HepG2 (cell line): ENCODE data around the gene TBX10. TPM values are rescaled to one million over a fixed set of nuclear protein-coding genes. Genes with fewer than 3 reads are reported as not detected.

Experiments
- ATAC-seq: fragments of 200-7000 bp; cut with Tn5 transposase; 3 replicates; pipeline ENCODE4 v1.9.1; 2020; ENCODE audit warnings: mild to moderate bottlenecking, moderate library complexity
- BruUV-seq: library from RNA; stranded (reverse); fragments of 400-500 nt; replicated peaks from 2 replicates; lab custom pipeline; 2021; lab: Mats Ljungman, UMichigan
- CTCF ChIA-PET: fragments of 300-600 bp; formaldehyde crosslinking; extraction: SDS; loops from one replicate; lab custom pipeline; 2021; ENCODE audit warnings: low total read pairs, inconsistent platforms, low intra/inter-chr PET ratio; lab: Yijun Ruan, JAX
- POLR2A ChIA-PET: fragments of 350-600 bp; sonication (Branson Sonifier 250); formaldehyde crosslinking; loops from one replicate; lab custom pipeline; 2020; ENCODE audit warnings: antibody characterized with exemption, inconsistent platforms; lab: Yijun Ruan, JAX
- DNase-seq: peaks from one replicate; pipeline ENCODE4 v3.0.0-alpha.2; 2015; ENCODE audit warnings: low spot score
- FAIRE-seq: peaks from 3 replicates; lab custom pipeline; 2011; peaks lifted over from hg19 to GRCh38; lab: Jason Lieb, UNC
- H2AFZ ChIP-seq: one replicate; pipeline ENCODE4 v1.6.1; 2011; ENCODE audit warnings: low read length, inconsistent platforms
- H3K27ac ChIP-seq: fragments of 300-600 bp; 3 replicates; pipeline ENCODE4 v1.8.0; 2011; ENCODE audit warnings: mixed run types, mild to moderate bottlenecking, mixed read lengths, low read length, inconsistent platforms; ENCODE audit not compliant: insufficient read depth; ENCODE audit errors: extremely low read length
- H3K27me3 ChIP-seq, 2 experiments: fragments of 200-600 bp in 1 of 2; 2 replicates in 1 of 2; 3 replicates in 1 of 2; pipeline versions ENCODE4 v1.6.0 to v1.8.0; 2011; ENCODE audit warnings: low read length in 2 of 2, mild to moderate bottlenecking in 2 of 2, moderate library complexity in 2 of 2, inconsistent platforms in 1 of 2; ENCODE audit not compliant: insufficient read depth in 2 of 2, control insufficient read depth in 1 of 2
- H3K36me3 ChIP-seq, 2 experiments: fragments of 200-600 bp in 1 of 2; replicated peaks in 1 of 2; 2 replicates in 1 of 2; 3 replicates in 1 of 2; pipeline versions ENCODE4 v1.5.1 to v1.8.0; 2011; ENCODE audit warnings: low read length in 2 of 2, inconsistent platforms in 1 of 2; ENCODE audit not compliant: insufficient read depth in 2 of 2, control insufficient read depth in 1 of 2
- H3K4me1 ChIP-seq: 2 replicates; pipeline ENCODE4 v1.5.1; 2012; ENCODE audit warnings: low read length, inconsistent platforms; ENCODE audit not compliant: insufficient read depth
- H3K4me2 ChIP-seq: 2 replicates; pipeline ENCODE4 v1.6.0; 2011; ENCODE audit warnings: low read depth, low read length, inconsistent platforms
- H3K4me3 ChIP-seq, 3 experiments: fragments of 200-600 bp in 1 of 3; sonication (generic), shearing (Covaris generic) in 1 of 3; replicated peaks in 1 of 3; 2 replicates each; pipeline ENCODE4 v1.5.1; 2011 to 2016; ENCODE audit warnings: low read length in 3 of 3, inconsistent platforms in 2 of 3, low read depth in 2 of 3, mild to moderate bottlenecking in 2 of 3, control low read depth in 1 of 3, mixed read lengths in 1 of 3; ENCODE audit not compliant: insufficient read depth in 1 of 3
- H3K79me2 ChIP-seq: one replicate; pipeline ENCODE4 v1.6.1; 2011; ENCODE audit warnings: low read length, inconsistent platforms; ENCODE audit not compliant: insufficient read depth
- H3K9ac ChIP-seq: 2 replicates; pipeline ENCODE4 v1.6.0; 2011; ENCODE audit warnings: mild to moderate bottlenecking, low read depth, low read length, inconsistent platforms; ENCODE audit not compliant: insufficient read depth
- H3K9me3 ChIP-seq: 2 replicates; pipeline ENCODE4 v1.5.1; 2012; ENCODE audit warnings: mild to moderate bottlenecking, low read length
- H4K20me1 ChIP-seq: 2 replicates; pipeline ENCODE4 v1.6.0; 2011; ENCODE audit warnings: inconsistent platforms, mild to moderate bottlenecking, low read length, moderate library complexity; ENCODE audit not compliant: insufficient read depth
- ADNP ChIP-seq: sonication (generic); formaldehyde crosslinking; IDR thresholded peaks from 2 replicates; pipeline ENCODE4 v1.4.0; 2020; ENCODE audit warnings: missing genetic modification reagents
- CCAR2 ChIP-seq: fragments of 200-400 bp; formaldehyde crosslinking; optimal IDR thresholded peaks from 2 replicates; pipeline ENCODE3; 2018; ENCODE audit warnings: low read depth, mild to moderate bottlenecking, low read length, moderate library complexity
- TAF15 ChIP-seq: fragments of 200-400 bp; formaldehyde crosslinking; IDR thresholded peaks from one replicate; pipeline ENCODE4 v1.6.1; 2018; ENCODE audit warnings: mild to moderate bottlenecking, low read depth, low read length; ENCODE audit not compliant: poor library complexity, severe bottlenecking
- ZBTB20 ChIP-seq: sonication (generic); formaldehyde crosslinking; IDR thresholded peaks from 2 replicates; pipeline ENCODE4 v1.8.1; 2023; ENCODE audit warnings: missing genetic modification reagents, low read depth, mild to moderate bottlenecking, borderline replicate concordance
- ZNF431 ChIP-seq: sonication (generic); formaldehyde crosslinking; IDR thresholded peaks from 2 replicates; pipeline ENCODE4 v1.9.0; 2022; ENCODE audit warnings: missing genetic modification reagents, low read depth, mild to moderate bottlenecking, borderline replicate concordance
- ZNF468 ChIP-seq: sonication (generic); formaldehyde crosslinking; IDR thresholded peaks from 2 replicates; pipeline ENCODE4 v1.8.0; 2022; ENCODE audit warnings: mild to moderate bottlenecking, moderate library complexity, missing genetic modification reagents
- ZNF512B ChIP-seq: sonication (generic); formaldehyde crosslinking; IDR thresholded peaks from 2 replicates; pipeline ENCODE4 v1.5.1; 2020; ENCODE audit warnings: missing genetic modification reagents, mild to moderate bottlenecking, borderline replicate concordance
- ZNF580 ChIP-seq: IDR thresholded peaks from 2 replicates; pipeline ENCODE4 v1.6.1; 2016; ENCODE audit warnings: low read depth, borderline replicate concordance
- ZNF709 ChIP-seq: sonication (generic); formaldehyde crosslinking; IDR thresholded peaks from 2 replicates; pipeline ENCODE4 v1.5.0; 2020; ENCODE audit warnings: mild to moderate bottlenecking, missing genetic modification reagents
- ZNF780A ChIP-seq: sonication (generic); formaldehyde crosslinking; IDR thresholded peaks from 2 replicates; pipeline ENCODE4 v1.8.0; 2022; ENCODE audit warnings: mild to moderate bottlenecking, missing genetic modification reagents, moderate library complexity
- WGBS: methylation state at CpG from one replicate; pipeline ENCODE4 v1.1.6; 2017; ENCODE audit warnings: low lambda C conversion rate; 5-methylcytosine and 5-hydroxymethylcytosine counted together
- in situ Hi-C: cut with HindIII; loops from 2 replicates; pipeline ENCODE4 v1.10.0; 2017; ENCODE audit warnings: low pct_unique_long_range_greater_than_20kb; ENCODE audit not compliant: extremely low pct_ligation_motif_present
- intact Hi-C: fragments of 100-400 bp; cut with micrococcal nuclease; formaldehyde crosslinking; loops from one replicate; pipeline ENCODE4 v1.10.0; 2022; ENCODE audit not compliant: unreplicated experiment
- polyA plus RNA-seq, 8 experiments: library from polyadenylated mRNA; depleted of rRNA in 3 of 8; stranded (reverse) in 7 of 8; unstranded in 1 of 8; fragments of >200 nt; fragmentation: Illumina TruSeq in 4 of 8; extraction: Trizol in 4 of 8; gene quantifications; 2 replicates each; pipeline versions ENCODE4 v1.2.1 to v1.2.3, GENCODE V29; 2011 to 2016; ENCODE audit warnings: low read depth in 4 of 8, missing spikeins in 1 of 8, mixed read lengths in 1 of 8; ENCODE audit not compliant: insufficient read depth in 1 of 8
- total RNA-seq, 5 experiments: library from RNA; depleted of rRNA; stranded (reverse); fragments of >200 nt; fragmentation: Illumina TruSeq; extraction: Trizol; gene quantifications; 2 replicates each; pipeline ENCODE4 v1.2.3, GENCODE V29; 2016; ENCODE audit warnings: low read depth in 1 of 5

Gene TBX10
- total and polyA plus RNA-seq, 2 of the 13 experiments (the other 11 are each of a cell fraction or from before 2014, with no cell fraction given), result 0.27 to 1.7 TPM

DNA sequence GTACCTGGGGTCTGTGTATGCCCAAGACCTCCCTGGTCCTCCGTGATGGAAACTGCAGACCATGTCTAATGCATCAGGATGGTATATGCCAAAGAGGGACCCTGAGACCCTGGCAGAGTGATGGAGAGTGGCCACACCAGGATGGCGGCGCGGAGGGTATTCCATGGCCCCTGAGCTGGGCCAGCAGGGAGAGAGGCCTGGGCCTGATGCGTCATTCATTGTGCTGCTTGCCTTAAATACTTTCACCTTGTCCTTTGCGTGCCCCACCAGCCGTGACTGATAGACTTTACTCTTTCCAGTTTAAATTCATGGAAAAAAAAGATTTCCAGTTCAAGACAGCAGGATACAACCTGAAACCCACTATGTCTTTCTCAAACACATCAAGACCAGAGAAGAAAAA, 38.5 kb downstream of the TBX10 start (continued):
- TF ChIP-seq ZNF512B (CRISPR knock-in tag), result no peak
- TF ChIP-seq ZNF431 (CRISPR knock-in tag), result no peak
- no peak for TF ChIP-seq ADNP (CRISPR knock-in tag)
- no peak for TF ChIP-seq ZNF780A (CRISPR knock-in tag)
- TF ChIP-seq ZNF709 (CRISPR knock-in tag), result no peak
- no peak for TF ChIP-seq TAF15

- no peak overlapping the region for H3K9ac ChIP-seq
- no peak for DNase-seq
- ATAC-seq, result no peak
- no peaks in the 10 kb centered on the region for H3K79me2 ChIP-seq
- H3K36me3 ChIP-seq, result no peaks in the 10 kb centered on the region
- 28% methylated on average over 7 of the region's 7 CpGs for WGBS
- H3K27ac ChIP-seq, result no peak overlapping the region
- no TSS peak for BruUV-seq
- intact Hi-C loops (no loop called here), in situ Hi-C loops (no loop called here)
- peaks cover 5% of the 10 kb centered on the region for H3K4me1 ChIP-seq
- H3K9me3 ChIP-seq, result peaks cover 6% of the 10 kb centered on the region; the same call in 1 of the 2 replicates
- no peaks in the 10 kb centered on the region for H4K20me1 ChIP-seq
- POLR2A ChIA-PET, result no interaction called here
- H3K4me3 ChIP-seq, result no peak overlapping the region
- CTCF ChIA-PET, result no interaction called here
- H2AFZ ChIP-seq, result no peak overlapping the region
- TF ChIP-seq ZBTB20 (CRISPR knock-in tag), result no peak
- TF ChIP-seq ZNF580, result no peak
- no peak for TF ChIP-seq ZNF468 (CRISPR knock-in tag)
- TF ChIP-seq CCAR2, result no peak
- no peak overlapping the region for H3K4me2 ChIP-seq
- H3K27me3 ChIP-seq, result peaks cover 2 to 9% of the 10 kb centered on the region in 2 experiments; a peak in 2 of 5 replicates
- no peak for FAIRE-seq
Observed at GRCh38 chr11:67600324-67601029, 39.1 kb downstream of the TBX10 start.
